ENCODE data around the gene CREM.

The CREM gene

GRCh38 chr10:35097510-35097909 lies 29.1 kb upstream of the CREM start:
- Histone ChIP-seq H3K9me3 (ENCODE audit: control insufficient read depth, low read length) (peaks cover 6% of the 10 kb centered on the region), H3K4me1 (ENCODE audit: control insufficient read depth, insufficient read depth, low read length, poor library complexity, severe bottlenecking) (no peaks in the 10 kb centered on the region), H3K36me3 (ENCODE audit: control insufficient read depth, insufficient read depth, low read length) (no peaks in the 10 kb centered on the region), H3K27ac (ENCODE audit: low read depth, low read length, severe bottlenecking) (no peak overlapping the region), H3K4me3 (ENCODE audit: extremely low read depth, insufficient read depth, low read length, poor library complexity, severe bottlenecking) (no peak overlapping the region)
- WGBS, 2 experiments (ENCODE audit: insufficient coverage in 2 of 2), result no CpG with 5 or more reads among the region's 1 CpG

GRCh38 chr10:35103882-35104281 lies 22.8 kb upstream of the CREM start:
- WGBS, 2 experiments (ENCODE audit: insufficient coverage in 2 of 2), result 89 to 90% methylated on average over 5 to 6 of the region's 7 CpGs
- Histone ChIP-seq H3K27ac (ENCODE audit: low read depth, low read length, severe bottlenecking) (no peak overlapping the region), H3K9me3 (ENCODE audit: control insufficient read depth, low read length) (no peaks in the 10 kb centered on the region)

GRCh38 chr10:35112571-35112970 lies 14.1 kb upstream of the CREM start:
- Histone ChIP-seq H3K9me3 (ENCODE audit: control insufficient read depth, low read length) (no peaks in the 10 kb centered on the region), H3K4me3 (ENCODE audit: extremely low read depth, insufficient read depth, low read length, poor library complexity, severe bottlenecking) (no peak overlapping the region), H3K27ac (ENCODE audit: low read depth, low read length, severe bottlenecking) (no peak overlapping the region), H3K36me3 (ENCODE audit: control insufficient read depth, insufficient read depth, low read length) (no peaks in the 10 kb centered on the region), H3K4me1 (ENCODE audit: control insufficient read depth, insufficient read depth, low read length, poor library complexity, severe bottlenecking) (no peaks in the 10 kb centered on the region)
- 92% methylated on average over 4 of the region's 4 CpGs; no CpG with 5 or more reads in 1 of the 2 experiments for WGBS, 2 experiments (ENCODE audit: insufficient coverage in 2 of 2)

More at GRCh38 chr10:35103882-35104281, 22.8 kb upstream of the CREM start:
- H3K36me3 ChIP-seq (ENCODE audit: control insufficient read depth, insufficient read depth, low read length), result no peaks in the 10 kb centered on the region
- H3K4me1 ChIP-seq (ENCODE audit: control insufficient read depth, insufficient read depth, low read length, poor library complexity, severe bottlenecking), result no peaks in the 10 kb centered on the region
- no peak overlapping the region for H3K4me3 ChIP-seq (ENCODE audit: extremely low read depth, insufficient read depth, low read length, poor library complexity, severe bottlenecking)

GRCh38 chr10:35119378-35119777 lies 7.3 kb upstream of the CREM start:
- Histone ChIP-seq H3K36me3 (ENCODE audit: control insufficient read depth, insufficient read depth, low read length) (no peaks in the 10 kb centered on the region), H3K9me3 (ENCODE audit: control insufficient read depth, low read length) (no peaks in the 10 kb centered on the region), H3K4me1 (ENCODE audit: control insufficient read depth, insufficient read depth, low read length, poor library complexity, severe bottlenecking) (no peaks in the 10 kb centered on the region), H3K4me3 (ENCODE audit: extremely low read depth, insufficient read depth, low read length, poor library complexity, severe bottlenecking) (no peak overlapping the region), H3K27ac (ENCODE audit: low read depth, low read length, severe bottlenecking) (no peak overlapping the region)
- 88 to 100% methylated on average over 1 of the region's 1 CpG for WGBS, 2 experiments (ENCODE audit: insufficient coverage in 2 of 2)

- Histone ChIP-seq H3K27ac (ENCODE audit: low read depth, low read length, severe bottlenecking) (no peak overlapping the region), H3K4me1 (ENCODE audit: control insufficient read depth, insufficient read depth, low read length, poor library complexity, severe bottlenecking) (no peaks in the 10 kb centered on the region), H3K9me3 (ENCODE audit: control insufficient read depth, low read length) (no peaks in the 10 kb centered on the region), H3K4me3 (ENCODE audit: extremely low read depth, insufficient read depth, low read length, poor library complexity, severe bottlenecking) (no peak overlapping the region), H3K36me3 (ENCODE audit: control insufficient read depth, insufficient read depth, low read length) (no peaks in the 10 kb centered on the region)
- WGBS, 2 experiments (ENCODE audit: insufficient coverage in 2 of 2), result 82 to 96% methylated on average over 5 of the region's 6 CpGs
These were observed 2.1 kb upstream of the CREM start for GRCh38 chr10:35124540-35124939.

- Histone ChIP-seq H3K9me3 (ENCODE audit: control insufficient read depth, low read length) (no peaks in the 10 kb centered on the region), H3K27ac (ENCODE audit: low read depth, low read length, severe bottlenecking) (no peak overlapping the region), H3K36me3 (ENCODE audit: control insufficient read depth, insufficient read depth, low read length) (no peaks in the 10 kb centered on the region), H3K4me3 (ENCODE audit: extremely low read depth, insufficient read depth, low read length, poor library complexity, severe bottlenecking) (peak overlapping the region; percentile 74), H3K4me1 (ENCODE audit: control insufficient read depth, insufficient read depth, low read length, poor library complexity, severe bottlenecking) (no peaks in the 10 kb centered on the region)
- WGBS, 2 experiments (ENCODE audit: insufficient coverage in 2 of 2), result 84 to 86% methylated on average over 13 of the region's 13 CpGs
These were observed 550 bp upstream of the CREM start for GRCh38 chr10:35126062-35126529.

GRCh38 chr10:35127289-35127891 lies 744 bp downstream of the CREM start:
- Histone ChIP-seq H3K9me3 (ENCODE audit: control insufficient read depth, low read length) (no peaks in the 10 kb centered on the region), H3K36me3 (ENCODE audit: control insufficient read depth, insufficient read depth, low read length) (no peaks in the 10 kb centered on the region), H3K4me1 (ENCODE audit: control insufficient read depth, insufficient read depth, low read length, poor library complexity, severe bottlenecking) (no peaks in the 10 kb centered on the region), H3K4me3 (ENCODE audit: extremely low read depth, insufficient read depth, low read length, poor library complexity, severe bottlenecking) (peak overlapping the region; percentile 74), H3K27ac (ENCODE audit: low read depth, low read length, severe bottlenecking) (peak overlapping the region; percentile 99)
- WGBS, 2 experiments (ENCODE audit: insufficient coverage in 2 of 2), result 0% methylated on average over 28 to 37 of the region's 56 CpGs

GRCh38 chr10:35129185-35129674 lies 2.6 kb downstream of the CREM start:
- Histone ChIP-seq H3K27ac (ENCODE audit: low read depth, low read length, severe bottlenecking) (no peak overlapping the region), H3K9me3 (ENCODE audit: control insufficient read depth, low read length) (no peaks in the 10 kb centered on the region), H3K36me3 (ENCODE audit: control insufficient read depth, insufficient read depth, low read length) (no peaks in the 10 kb centered on the region), H3K4me3 (ENCODE audit: extremely low read depth, insufficient read depth, low read length, poor library complexity, severe bottlenecking) (no peak overlapping the region), H3K4me1 (ENCODE audit: control insufficient read depth, insufficient read depth, low read length, poor library complexity, severe bottlenecking) (no peaks in the 10 kb centered on the region)
- 86% methylated on average over 1 of the region's 1 CpG; no CpG with 5 or more reads in 1 of the 2 experiments for WGBS, 2 experiments (ENCODE audit: insufficient coverage in 2 of 2)

GRCh38 chr10:35130663-35131062 lies 4.0 kb downstream of the CREM start:
- Histone ChIP-seq H3K27ac (ENCODE audit: low read depth, low read length, severe bottlenecking) (no peak overlapping the region), H3K9me3 (ENCODE audit: control insufficient read depth, low read length) (no peaks in the 10 kb centered on the region), H3K36me3 (ENCODE audit: control insufficient read depth, insufficient read depth, low read length) (no peaks in the 10 kb centered on the region), H3K4me1 (ENCODE audit: control insufficient read depth, insufficient read depth, low read length, poor library complexity, severe bottlenecking) (no peaks in the 10 kb centered on the region), H3K4me3 (ENCODE audit: extremely low read depth, insufficient read depth, low read length, poor library complexity, severe bottlenecking) (no peak overlapping the region)
- WGBS, 2 experiments (ENCODE audit: insufficient coverage in 2 of 2), result 92% methylated on average over 2 of the region's 4 CpGs; no CpG with 5 or more reads in 1 of the 2 experiments

- H3K9me3 ChIP-seq (ENCODE audit: control insufficient read depth, low read length), result no peaks in the 10 kb centered on the region
- no peaks in the 10 kb centered on the region for H3K36me3 ChIP-seq (ENCODE audit: control insufficient read depth, insufficient read depth, low read length)
- H3K27ac ChIP-seq (ENCODE audit: low read depth, low read length, severe bottlenecking), result no peak overlapping the region
- 94% methylated on average over 2 of the region's 2 CpGs; no CpG with 5 or more reads in 1 of the 2 experiments for WGBS, 2 experiments (ENCODE audit: insufficient coverage in 2 of 2)
- no peak overlapping the region for H3K4me3 ChIP-seq (ENCODE audit: extremely low read depth, insufficient read depth, low read length, poor library complexity, severe bottlenecking)
- H3K4me1 ChIP-seq (ENCODE audit: control insufficient read depth, insufficient read depth, low read length, poor library complexity, severe bottlenecking), result peaks cover 3% of the 10 kb centered on the region
These were observed 6.1 kb downstream of the CREM start for GRCh38 chr10:35132727-35133126.

GRCh38 chr10:35133586-35133985 lies 6.9 kb downstream of the CREM start:
- Histone ChIP-seq H3K4me1 (ENCODE audit: control insufficient read depth, insufficient read depth, low read length, poor library complexity, severe bottlenecking) (peaks cover 3% of the 10 kb centered on the region), H3K36me3 (ENCODE audit: control insufficient read depth, insufficient read depth, low read length) (no peaks in the 10 kb centered on the region), H3K4me3 (ENCODE audit: extremely low read depth, insufficient read depth, low read length, poor library complexity, severe bottlenecking) (no peak overlapping the region), H3K27ac (ENCODE audit: low read depth, low read length, severe bottlenecking) (no peak overlapping the region), H3K9me3 (ENCODE audit: control insufficient read depth, low read length) (no peaks in the 10 kb centered on the region)
- WGBS, 2 experiments (ENCODE audit: insufficient coverage in 2 of 2), result 20% methylated on average over 1 of the region's 1 CpG; no CpG with 5 or more reads in 1 of the 2 experiments

Measured in mesodermal cell (in vitro differentiated cells).